ENCODE results near the gene RALBP1.
A peak's percentile ranks its signal among the peaks of the same experiment; 100 is the strongest.

RALBP1 gene

GRCh38 chr18:9550429-9550828 lies 75.1 kb downstream of the RALBP1 start:
- no peak for DNase-seq (ENCODE audit: low spot score)

GRCh38 chr18:9552191-9552590 lies 76.9 kb downstream of the RALBP1 start:
- DNase-seq (ENCODE audit: low spot score), result no peak

- DNase-seq (ENCODE audit: low spot score), result no peak
These were observed 77.3 kb downstream of the RALBP1 start for GRCh38 chr18:9552616-9553015.

GRCh38 chr18:9557250-9557943 lies 82.1 kb downstream of the RALBP1 start:
- no peak for DNase-seq (ENCODE audit: low spot score)

- DNase-seq (ENCODE audit: low spot score), result no peak
These were observed 83.2 kb downstream of the RALBP1 start for GRCh38 chr18:9558387-9559064.

- DNase-seq (ENCODE audit: low spot score), result no peak
These were observed 83.9 kb downstream of the RALBP1 start for GRCh38 chr18:9559253-9559652.

- no peak for DNase-seq (ENCODE audit: low spot score)
These were observed 86.4 kb downstream of the RALBP1 start for GRCh38 chr18:9561759-9562158.

- DNase-seq (ENCODE audit: low spot score), result no peak
These were observed 87.3 kb downstream of the RALBP1 start for GRCh38 chr18:9562584-9562983.

GRCh38 chr18:9563331-9563730 lies 88.0 kb downstream of the RALBP1 start:
- DNase-seq (ENCODE audit: low spot score), result no peak

GRCh38 chr18:9565407-9565806 lies 90.1 kb downstream of the RALBP1 start:
- DNase-seq (ENCODE audit: low spot score), result no peak

- DNase-seq (ENCODE audit: low spot score), result no peak
These were observed 92.9 kb downstream of the RALBP1 start for GRCh38 chr18:9568186-9568585.

GRCh38 chr18:9569178-9569577 lies 93.9 kb downstream of the RALBP1 start:
- DNase-seq (ENCODE audit: low spot score), result no peak

- no peak for DNase-seq (ENCODE audit: low spot score)
These were observed 94.9 kb downstream of the RALBP1 start for GRCh38 chr18:9570255-9570654.

GRCh38 chr18:9571546-9571945 lies 96.2 kb downstream of the RALBP1 start:
- DNase-seq (ENCODE audit: low spot score), result no peak

GRCh38 chr18:9574473-9575115 lies 99.3 kb downstream of the RALBP1 start:
- DNase-seq (ENCODE audit: low spot score), result no peak

- peak; percentile 79 for DNase-seq (ENCODE audit: low spot score)
These were observed 100.2 kb downstream of the RALBP1 start for GRCh38 chr18:9575558-9575957.

- no peak for DNase-seq (ENCODE audit: low spot score)
These were observed 102.0 kb downstream of the RALBP1 start for GRCh38 chr18:9577361-9577760.

GRCh38 chr18:9578306-9578705 lies 103.0 kb downstream of the RALBP1 start:
- DNase-seq (ENCODE audit: low spot score), result no peak

GRCh38 chr18:9581667-9582066 lies 106.4 kb downstream of the RALBP1 start:
- DNase-seq (ENCODE audit: low spot score), result no peak

- DNase-seq (ENCODE audit: low spot score), result no peak
These were observed 111.5 kb downstream of the RALBP1 start for GRCh38 chr18:9586814-9587213.

Data from hematopoietic multipotent progenitor cell treated with erythropoietin and hydrocortisone succinate and interleukin-3 and kit ligand, for 15 days (in vitro differentiated cells).